Measurements from ENCODE around the gene RCAN2. TPM values are rescaled to one million over a fixed set of nuclear protein-coding genes. Genes with fewer than 3 reads are reported as not detected.

RCAN2 gene
- total and polyA plus RNA-seq, 2 experiments from 2014 or later = 6.0 to 9.3 TPM

GRCh38 chr6:46296586-46296985 is 194.7 kb downstream of the RCAN2 start:
- TF ChIP-seq ETS1 (IDR thresholded peaks at IDR 0.05) (no peak), CTCF (conservative IDR thresholded peaks at IDR 0.05; ENCODE audit: low read depth in 2 of 2) (no peak), EZH2phosphoT487 (IDR thresholded peaks at IDR 0.05; ENCODE audit: unreplicated experiment) (no peak), STAT1 (IDR thresholded peaks at IDR 0.05; ENCODE audit: unreplicated experiment) (no peak), ZNF462 (CRISPR knock-in tag; IDR thresholded peaks at IDR 0.05) (no peak), CREB1 (CRISPR knock-in tag; IDR thresholded peaks at IDR 0.05; ENCODE audit: low read depth) (no peak), ZNF114 (CRISPR knock-in tag; IDR thresholded peaks at IDR 0.05) (no peak), JUNB (IDR thresholded peaks at IDR 0.05; ENCODE audit: unreplicated experiment) (no peak), EZH2 (IDR thresholded peaks at IDR 0.05; ENCODE audit: low read depth, unreplicated experiment) (no peak), NANOG (IDR thresholded peaks at IDR 0.05; ENCODE audit: borderline replicate concordance) (no peak), ZNF331 (CRISPR knock-in tag; IDR thresholded peaks at IDR 0.05; ENCODE audit: low read depth) (no peak), REST (IDR thresholded peaks at IDR 0.05; ENCODE audit: unreplicated experiment) (no peak), POLR2AphosphoS5 (IDR thresholded peaks at IDR 0.05; ENCODE audit: low read depth) (no peak)
- no peak for ATAC-seq
- no peaks in the 10 kb centered on the region for H3F3A ChIP-seq (replicated peaks; ENCODE audit: low read depth)
- no peaks in the 10 kb centered on the region for H3K79me2 ChIP-seq (replicated peaks; ENCODE audit: insufficient read depth)
- 0 out of 2 replicates have a peak, but pooled peaks cover 4% of the 10 kb centered on the region for H3K4me1 ChIP-seq (ENCODE audit: insufficient read depth)
- H2AFZ ChIP-seq = no peak overlapping the region
- Mint-ChIP-seq H3K9me3 (no peaks in the 10 kb centered on the region), H3K4me1 (peaks cover 10% of the 10 kb centered on the region; the same call in 2 of the 3 replicates), H3K36me3 (ENCODE audit: low read depth) (no peaks in the 10 kb centered on the region), H3K4me3 (no peak overlapping the region), H3K27me3 (ENCODE audit: insufficient read depth, low read depth, poor library complexity) (no peaks in the 10 kb centered on the region), H3K27ac (no peak overlapping the region)
- H4K20me1 ChIP-seq (replicated peaks; ENCODE audit: insufficient read depth) = no peaks in the 10 kb centered on the region
- H3K9me2 ChIP-seq (ENCODE audit: insufficient read depth) = 0 out of 2 replicates have a peak, but pooled peaks cover 2% of the 10 kb centered on the region
- no peak overlapping the region for H3K4me2 ChIP-seq
- H3K27ac ChIP-seq (ENCODE audit: low read depth) = no peak overlapping the region
- no peaks in the 10 kb centered on the region for H3K36me3 ChIP-seq (ENCODE audit: insufficient read depth)
- no peak overlapping the region for H3K4me3 ChIP-seq
- DNase-seq (ENCODE audit: low spot score) = no peak
- no peaks in the 10 kb centered on the region for H3K27me3 ChIP-seq (ENCODE audit: insufficient read depth)
